CD4-positive, alpha-beta T cell treated with Interferon alpha-2 for 1 hour (primary cell): ENCODE measurements around the gene HHATL.
A peak's percentile ranks its signal among the peaks of the same experiment; 100 is the strongest.

ENCODE experiments used
- DNase-seq, 2 donors: peaks; one replicate each; pipeline ENCODE4 v3.0.0-alpha.2; 2020 to 2022

The HHATL gene

GRCh38 chr3:42711491-42712343, 9.1 kb upstream of the HHATL start:
- no peak for DNase-seq

- DNase-seq, result no peak
Observed at GRCh38 chr3:42710323-42711021, 7.9 kb upstream of the HHATL start.

- no peak for DNase-seq
Observed at GRCh38 chr3:42709621-42710020, 7.0 kb upstream of the HHATL start.

GRCh38 chr3:42708611-42709151, 6.1 kb upstream of the HHATL start:
- no peak for DNase-seq

GRCh38 chr3:42707620-42708355, 5.2 kb upstream of the HHATL start:
- no peak for DNase-seq

GRCh38 chr3:42706721-42707619, 4.4 kb upstream of the HHATL start:
- no peak for DNase-seq

GRCh38 chr3:42705962-42706585, 3.5 kb upstream of the HHATL start:
- no peak for DNase-seq

GRCh38 chr3:42705058-42705767, 2.6 kb upstream of the HHATL start:
- DNase-seq, result no peak

- DNase-seq, result no peak
Observed at GRCh38 chr3:42704136-42704841, 1.7 kb upstream of the HHATL start.

GRCh38 chr3:42703695-42704025, 1.1 kb upstream of the HHATL start:
- no peak for DNase-seq

- DNase-seq, result no peak
Observed at GRCh38 chr3:42702982-42703694, 540 bp upstream of the HHATL start.

GRCh38 chr3:42701371-42702065, 1.1 kb downstream of the HHATL start:
- peak; percentile 30 to 62 for DNase-seq

- DNase-seq, result no peak
Observed at GRCh38 chr3:42700366-42701288, 2.0 kb downstream of the HHATL start.

GRCh38 chr3:42699511-42699971, 3.1 kb downstream of the HHATL start:
- no peak for DNase-seq

- DNase-seq, result peak in 1 of 2 donors; percentile 15
Observed at GRCh38 chr3:42698911-42699230, 3.7 kb downstream of the HHATL start.

- DNase-seq, result no peak
Observed at GRCh38 chr3:42698216-42698910, 4.2 kb downstream of the HHATL start.

GRCh38 chr3:42697289-42698051, 5.1 kb downstream of the HHATL start:
- DNase-seq, result no peak
